HepG2 (cell line): ENCODE data around the gene ASB4. TPM values are rescaled to one million over a fixed set of nuclear protein-coding genes. Genes with fewer than 3 reads are reported as not detected.

Source experiments
- ARID4A ChIP-seq: sonication (generic); formaldehyde crosslinking; IDR thresholded peaks from 2 replicates; pipeline ENCODE4 v1.5.0; 2020; ENCODE audit warnings: mild to moderate bottlenecking, missing genetic modification reagents, borderline replicate concordance
- CBX1 ChIP-seq: IDR thresholded peaks from one replicate; pipeline ENCODE4 v1.6.1; 2016; ENCODE audit warnings: antibody characterized with exemption, low read depth
- DMTF1 ChIP-seq: sonication (generic); formaldehyde crosslinking; IDR thresholded peaks from 2 replicates; pipeline ENCODE4 v1.4.0; 2020; ENCODE audit warnings: mild to moderate bottlenecking, missing genetic modification reagents
- FOXP4 ChIP-seq: sonication (generic); formaldehyde crosslinking; IDR thresholded peaks from 2 replicates; pipeline ENCODE4 v1.4.0; 2020; ENCODE audit warnings: missing genetic modification reagents
- IKZF5 ChIP-seq: IDR thresholded peaks from 2 replicates; pipeline ENCODE4 v1.6.1; 2018; ENCODE audit warnings: missing genetic modification reagents, mild to moderate bottlenecking, missing compliant biosample characterization
- KMT2B ChIP-seq: IDR thresholded peaks from 2 replicates; pipeline ENCODE4 v1.6.1; 2016; ENCODE audit warnings: missing genetic modification reagents, missing compliant biosample characterization
- RARG ChIP-seq: sonication (generic); formaldehyde crosslinking; IDR thresholded peaks from 2 replicates; pipeline ENCODE4 v1.4.0; 2020; ENCODE audit warnings: low read depth, mild to moderate bottlenecking, missing genetic modification reagents
- SALL2 ChIP-seq: sonication (generic); formaldehyde crosslinking; IDR thresholded peaks from 2 replicates; pipeline ENCODE4 v1.8.1; 2023; ENCODE audit warnings: mild to moderate bottlenecking, missing genetic modification reagents, inconsistent platforms
- WIZ ChIP-seq: sonication (generic); formaldehyde crosslinking; IDR thresholded peaks from 2 replicates; pipeline ENCODE4 v1.5.1; 2020; ENCODE audit warnings: mild to moderate bottlenecking, missing genetic modification reagents
- ZBTB25 ChIP-seq: IDR thresholded peaks from 2 replicates; pipeline ENCODE4 v1.6.1; 2018; ENCODE audit warnings: missing genetic modification reagents
- ZFP41 ChIP-seq: sonication (generic); formaldehyde crosslinking; IDR thresholded peaks from 2 replicates; pipeline ENCODE4 v1.4.0; 2020; ENCODE audit warnings: mild to moderate bottlenecking, missing genetic modification reagents, borderline replicate concordance
- ZNF232 ChIP-seq: sonication (generic); formaldehyde crosslinking; IDR thresholded peaks from 2 replicates; pipeline ENCODE4 v1.4.0; 2020; ENCODE audit warnings: missing genetic modification reagents, borderline replicate concordance
- ZNF331 ChIP-seq: sonication (generic); formaldehyde crosslinking; IDR thresholded peaks from 2 replicates; pipeline ENCODE4 v1.4.0; 2020; ENCODE audit warnings: missing genetic modification reagents
- ZNF672 ChIP-seq: sonication (generic); formaldehyde crosslinking; IDR thresholded peaks from 2 replicates; pipeline ENCODE4 v1.8.1; 2022; ENCODE audit warnings: missing genetic modification reagents
- ZNF777 ChIP-seq: sonication (generic); formaldehyde crosslinking; IDR thresholded peaks from 2 replicates; pipeline ENCODE4 v1.4.0; 2020; ENCODE audit warnings: missing genetic modification reagents
- polyA plus RNA-seq, 8 experiments: library from polyadenylated mRNA; depleted of rRNA in 3 of 8; stranded (reverse) in 7 of 8; unstranded in 1 of 8; fragments of >200 nt; fragmentation: Illumina TruSeq in 4 of 8; extraction: Trizol in 4 of 8; gene quantifications; 2 replicates each; pipeline versions ENCODE4 v1.2.1 to v1.2.3, GENCODE V29; 2011 to 2016; ENCODE audit warnings: low read depth in 4 of 8, missing spikeins in 1 of 8, mixed read lengths in 1 of 8; ENCODE audit not compliant: insufficient read depth in 1 of 8
- total RNA-seq, 5 experiments: library from RNA; depleted of rRNA; stranded (reverse); fragments of >200 nt; fragmentation: Illumina TruSeq; extraction: Trizol; gene quantifications; 2 replicates each; pipeline ENCODE4 v1.2.3, GENCODE V29; 2016; ENCODE audit warnings: low read depth in 1 of 5

The ASB4 gene
- total and polyA plus RNA-seq, 2 of the 13 experiments (the other 11 are each of a cell fraction or from before 2014, with no cell fraction given): 1.1 to 4.0 TPM

- TF ChIP-seq ARID4A (CRISPR knock-in tag) (peak; percentile 40; the same call in 1 of the 2 replicates), CBX1 (no peak), RARG (CRISPR knock-in tag) (no peak), SALL2 (CRISPR knock-in tag) (peak; percentile 27; the same call in 1 of the 2 replicates), ZNF672 (CRISPR knock-in tag) (no peak), FOXP4 (CRISPR knock-in tag) (peak; percentile 50), ZNF232 (CRISPR knock-in tag) (no peak), KMT2B (CRISPR knock-in tag) (peak; percentile 25; the same call in 1 of the 2 replicates), ZBTB25 (CRISPR knock-in tag) (0 out of 2 replicates have a peak, but pooled peaks have one; percentile 37), ZNF331 (peak; percentile 31; the same call in 1 of the 2 replicates), WIZ (CRISPR knock-in tag) (no peak), ZFP41 (CRISPR knock-in tag) (no peak), IKZF5 (CRISPR knock-in tag) (no peak), ZNF777 (CRISPR knock-in tag) (peak; percentile 18; the same call in 1 of the 2 replicates), DMTF1 (CRISPR knock-in tag) (no peak)
These were observed 7.3 kb upstream of the ASB4 start (continued) for GRCh38 chr7:95478272-95479037.
